NCI-H1092 (cell line): Measurements from ENCODE around the gene KRAS.
A peak's percentile ranks its signal among the peaks of the same experiment; 100 is the strongest.

Source experiments
- DNase-seq: peaks from one replicate; lab custom pipeline; 2025; lab: John Stamatoyannopoulos, UW

Gene KRAS

GRCh38 chr12:25256005-25256404, 5.3 kb upstream of the KRAS start:
- DNase-seq = no peak

DNA sequence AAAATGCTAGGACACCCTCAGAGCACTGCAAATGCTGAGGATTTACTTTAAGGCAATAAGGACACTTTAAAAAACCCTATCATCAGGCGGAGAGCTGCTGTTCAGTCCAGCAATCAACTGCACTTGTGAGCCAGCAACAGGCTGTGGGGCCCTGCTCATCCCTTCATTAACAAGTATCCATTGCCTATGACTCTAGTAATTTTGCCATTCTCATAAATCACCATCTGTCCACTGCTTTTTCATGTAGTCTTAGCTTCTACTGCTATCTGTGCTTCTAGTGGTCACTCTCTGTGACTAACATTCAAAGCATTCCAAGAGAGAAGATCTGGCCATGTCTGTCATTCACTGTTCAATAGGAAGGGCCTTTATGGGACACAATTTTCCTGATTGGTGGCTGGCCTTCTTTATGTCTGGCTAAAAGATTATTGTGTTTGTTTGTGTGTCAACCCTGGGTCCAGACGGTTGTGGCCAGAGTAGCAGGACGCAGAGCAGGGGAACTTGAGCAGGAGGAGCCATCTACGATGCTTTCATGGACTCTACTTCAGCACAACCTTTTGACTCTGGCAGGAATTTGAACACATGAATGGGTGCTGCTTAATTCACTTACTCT, 3.6 kb upstream of the KRAS start:
- DNase-seq = no peak

- no peak for DNase-seq
These were observed 2.8 kb upstream of the KRAS start for GRCh38 chr12:25253371-25254068.

- DNase-seq = no peak
These were observed 2.2 kb upstream of the KRAS start for GRCh38 chr12:25252946-25253345.

DNA sequence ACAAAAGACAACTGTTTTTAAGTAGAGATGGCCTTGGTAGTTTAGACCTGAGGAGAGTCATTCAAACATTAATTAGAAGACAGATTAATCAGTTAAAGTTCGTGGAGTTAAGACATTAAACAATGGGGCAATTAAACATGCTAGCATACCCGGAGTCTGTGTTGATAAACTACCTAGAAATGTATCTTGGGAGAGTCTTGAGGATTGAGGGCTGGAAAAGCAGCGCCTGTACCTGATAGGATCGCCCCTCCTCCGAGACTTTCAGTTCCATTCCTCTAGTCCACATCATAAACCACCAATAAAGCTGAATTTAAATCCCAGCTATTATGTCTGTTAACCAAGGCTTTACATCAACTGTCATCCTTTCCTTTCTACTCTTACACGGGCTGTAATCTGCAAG, 1.0 kb upstream of the KRAS start:
- no peak for DNase-seq

DNA sequence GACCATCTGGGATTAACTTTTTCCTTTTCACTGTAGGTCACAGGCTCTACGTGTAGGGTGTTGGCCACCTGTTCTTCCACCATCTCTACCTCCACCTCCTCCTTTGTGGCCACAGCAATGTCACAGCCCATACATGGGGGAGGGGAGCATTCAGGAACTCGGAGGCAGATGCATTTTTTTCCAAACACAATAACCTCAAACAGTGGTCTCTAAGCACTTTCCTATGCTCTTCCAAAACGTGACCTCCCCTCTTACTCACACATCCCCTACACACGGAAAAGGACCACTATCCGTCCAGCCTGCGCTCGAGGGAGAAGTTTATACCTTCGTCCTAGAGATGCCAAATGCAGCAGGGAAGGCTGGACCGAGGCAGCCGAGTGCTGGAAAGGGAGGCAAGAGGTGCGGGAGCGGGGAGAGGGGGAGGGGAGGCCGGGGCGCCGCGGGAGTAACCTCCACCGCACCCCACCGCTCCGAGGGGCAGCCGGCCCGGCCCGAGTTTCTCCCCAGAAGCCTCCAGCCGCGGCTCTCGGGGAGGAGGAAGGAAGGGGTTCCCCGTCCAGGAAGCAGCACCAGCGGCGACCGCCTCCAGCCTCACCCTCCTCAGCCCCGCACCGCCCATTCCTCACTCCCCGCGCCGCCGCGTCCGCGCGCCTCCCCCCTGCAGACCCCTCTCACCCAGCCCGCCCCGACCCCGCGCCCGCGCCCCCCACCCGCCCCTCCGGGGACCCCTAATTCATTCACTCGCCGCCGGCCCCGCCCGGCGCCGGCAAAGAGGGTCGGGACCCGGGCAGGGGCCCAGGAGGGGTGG, 594 bp downstream of the KRAS start:
- peak; percentile 3 for DNase-seq

DNA sequence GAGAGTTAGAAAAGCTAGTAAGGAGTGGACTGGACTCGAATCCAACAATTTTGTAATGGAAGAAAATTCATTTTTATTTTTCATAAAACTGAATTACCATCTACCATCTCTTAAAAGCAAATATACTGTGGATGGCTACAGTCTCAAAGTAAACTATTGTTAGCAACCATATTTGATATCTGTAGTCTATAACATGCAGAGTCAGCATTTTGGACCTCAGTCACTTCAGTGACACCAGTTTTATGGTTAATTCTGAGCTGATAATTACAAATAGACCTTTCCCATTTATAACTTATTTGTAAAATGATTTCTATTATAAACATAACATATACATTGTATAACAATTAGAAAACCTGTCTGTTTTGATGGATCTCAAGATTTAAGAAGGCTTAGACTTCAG, 2.0 kb downstream of the KRAS start:
- no peak for DNase-seq

DNA sequence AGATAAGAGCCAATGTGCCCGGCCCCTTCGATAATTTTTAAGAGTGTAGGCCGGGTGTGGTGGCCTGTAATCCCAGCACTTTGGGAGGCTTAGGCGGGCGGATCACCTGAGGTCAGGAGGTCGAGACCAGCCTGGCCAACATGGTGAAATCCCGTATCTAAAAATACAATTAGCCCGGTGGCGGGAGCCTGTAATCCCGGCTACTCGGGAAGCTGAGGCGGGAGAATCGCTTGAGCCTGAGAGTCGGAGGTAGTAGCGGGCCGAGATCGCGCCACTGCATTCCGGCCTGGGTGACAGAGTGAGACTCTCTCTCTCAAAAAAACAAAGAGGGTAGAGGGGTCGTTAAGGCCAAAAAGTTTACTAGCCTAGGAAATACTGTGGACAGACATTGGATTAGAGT, 2.6 kb downstream of the KRAS start:
- DNase-seq = no peak

- DNase-seq = no peak
These were observed 5.2 kb downstream of the KRAS start for GRCh38 chr12:25245491-25245890.

GRCh38 chr12:25243680-25243990, 7.1 kb downstream of the KRAS start:
- DNase-seq = no peak

GRCh38 chr12:25242981-25243679, 7.6 kb downstream of the KRAS start:
- DNase-seq = no peak

GRCh38 chr12:25241167-25242020, 9.3 kb downstream of the KRAS start:
- DNase-seq = peak; percentile 2

DNA sequence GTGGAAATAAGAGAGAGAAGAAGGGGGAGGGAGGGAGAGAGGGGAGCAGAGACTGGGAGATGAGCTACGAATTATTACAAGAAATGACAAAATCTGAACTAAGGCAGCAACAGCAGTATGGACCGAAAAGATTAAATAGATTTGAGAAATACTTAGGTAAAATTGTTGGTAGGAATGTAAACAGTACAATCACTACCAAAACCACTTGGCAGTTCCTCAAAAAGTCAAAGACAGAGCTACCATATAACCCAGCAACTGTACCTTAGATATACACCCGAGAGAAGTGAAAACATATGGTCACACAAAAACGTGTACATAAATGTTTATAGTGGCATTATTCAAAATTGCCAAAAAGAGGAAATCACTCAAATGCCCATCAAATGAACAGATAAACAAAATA, 14.1 kb downstream of the KRAS start:
- no peak for DNase-seq

- no peak for DNase-seq
These were observed 14.5 kb downstream of the KRAS start for GRCh38 chr12:25236190-25236589.

DNA sequence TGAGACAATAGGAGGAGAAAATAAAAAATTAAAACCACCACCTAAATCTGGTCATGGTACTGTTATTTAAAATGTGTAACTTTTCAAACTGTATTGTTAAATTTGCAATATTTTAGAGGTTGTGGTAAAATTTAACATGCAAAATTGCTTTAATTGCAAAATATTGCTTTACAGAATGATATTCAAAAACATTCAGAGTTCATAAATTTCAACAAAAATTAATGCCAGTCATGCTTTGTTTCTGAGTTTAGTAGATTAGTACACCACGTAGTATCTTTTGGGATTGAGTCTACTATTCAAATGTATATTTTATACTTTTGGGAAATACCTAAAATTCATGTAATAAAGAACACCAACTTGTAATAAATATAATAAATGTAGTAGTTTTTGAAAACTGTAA, 37.4 kb downstream of the KRAS start:
- DNase-seq = no peak

DNA sequence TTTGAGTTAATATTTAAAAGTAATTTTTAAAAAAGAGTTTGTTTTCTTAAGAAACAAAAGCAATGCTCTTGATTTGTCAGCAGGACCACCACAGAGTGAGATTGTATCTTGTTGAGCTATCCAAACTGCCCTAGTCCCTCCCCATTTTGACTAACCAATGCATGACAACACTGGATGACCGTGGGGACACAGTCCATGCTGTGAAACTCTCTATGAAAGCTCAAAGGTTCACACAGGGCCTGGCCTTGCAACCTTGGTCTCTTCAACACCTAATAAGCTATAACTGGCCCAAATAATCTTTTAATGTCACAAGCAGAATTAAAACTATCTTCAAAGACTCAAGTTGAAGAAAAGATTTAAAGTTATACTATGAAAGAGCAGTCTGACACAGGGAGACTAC, 42.2 kb downstream of the KRAS start:
- no peak for DNase-seq

DNA sequence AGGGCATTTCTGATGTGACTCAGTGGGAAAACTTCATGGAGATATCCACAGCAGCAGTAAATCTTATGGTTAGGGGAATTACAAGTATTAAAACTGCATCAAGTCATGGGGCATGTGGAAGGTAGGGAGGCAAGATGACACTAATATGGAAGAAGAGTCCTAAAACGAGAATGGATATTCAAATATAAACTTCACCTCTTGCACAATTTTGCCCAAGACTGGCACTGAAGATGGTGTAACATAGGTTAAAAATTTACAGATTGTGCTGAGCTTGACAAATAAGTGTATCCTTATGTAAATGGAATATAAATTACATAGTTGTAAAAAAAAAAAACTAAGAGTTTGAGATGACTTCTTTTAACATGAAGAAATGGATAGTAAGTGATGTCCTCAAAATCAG, 42.9 kb downstream of the KRAS start:
- no peak for DNase-seq

- no peak for DNase-seq
These were observed 43.3 kb downstream of the KRAS start for GRCh38 chr12:25207411-25207810.

- no peak for DNase-seq
These were observed 48.6 kb downstream of the KRAS start for GRCh38 chr12:25202137-25202536.

DNA sequence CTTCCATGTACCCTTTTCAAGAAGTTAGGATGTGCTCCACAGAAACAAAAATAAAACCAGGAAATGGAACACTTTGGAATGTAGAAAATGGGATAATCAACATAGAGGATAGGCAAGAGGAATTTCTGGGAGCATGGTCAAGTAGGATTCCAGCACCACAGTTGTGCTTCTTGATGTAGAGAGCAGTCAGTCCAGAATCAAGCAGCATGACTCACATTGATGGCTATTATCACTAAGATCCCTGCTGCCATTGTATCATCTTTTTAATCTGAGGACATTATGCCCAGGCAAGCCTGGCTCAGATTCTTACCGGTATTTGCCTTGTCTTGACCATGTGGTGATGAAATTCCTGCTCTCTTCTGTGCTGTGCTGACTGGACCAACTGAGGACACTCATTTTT, 50.0 kb downstream of the KRAS start:
- no peak for DNase-seq

- no peak for DNase-seq
These were observed 53.1 kb downstream of the KRAS start for GRCh38 chr12:25197608-25198007.
